Superior temporal gyrus (tissue), 1 donor: ENCODE measurements around the gene ATP10B.
A peak's percentile ranks its signal among the peaks of the same experiment; 100 is the strongest.

Experiments used
- DNase-seq: peaks from one replicate; pipeline ENCODE4 v3.0.0-alpha.2; 2016; ENCODE audit errors: extremely low spot score

ATP10B gene

DNA sequence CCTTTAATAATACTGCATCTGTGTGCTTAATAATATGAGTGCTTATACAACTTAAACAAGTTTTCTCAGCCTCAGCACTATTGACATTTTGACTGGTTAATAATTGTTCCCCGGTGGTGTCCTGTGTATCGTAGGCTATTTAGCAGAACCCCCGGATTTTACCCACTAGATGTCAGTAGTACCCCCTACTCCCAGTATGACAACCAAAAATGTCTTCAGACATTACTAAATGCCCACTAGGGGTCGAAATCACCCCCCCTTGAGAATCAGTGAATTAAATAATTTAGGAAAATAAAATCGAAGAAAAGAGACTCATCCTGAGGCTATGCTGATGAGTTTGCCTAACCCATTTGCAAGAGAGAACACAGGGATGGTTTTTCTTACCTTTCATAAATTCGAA lies 166.3 kb downstream of the ATP10B start:
- DNase-seq = no peak

DNA sequence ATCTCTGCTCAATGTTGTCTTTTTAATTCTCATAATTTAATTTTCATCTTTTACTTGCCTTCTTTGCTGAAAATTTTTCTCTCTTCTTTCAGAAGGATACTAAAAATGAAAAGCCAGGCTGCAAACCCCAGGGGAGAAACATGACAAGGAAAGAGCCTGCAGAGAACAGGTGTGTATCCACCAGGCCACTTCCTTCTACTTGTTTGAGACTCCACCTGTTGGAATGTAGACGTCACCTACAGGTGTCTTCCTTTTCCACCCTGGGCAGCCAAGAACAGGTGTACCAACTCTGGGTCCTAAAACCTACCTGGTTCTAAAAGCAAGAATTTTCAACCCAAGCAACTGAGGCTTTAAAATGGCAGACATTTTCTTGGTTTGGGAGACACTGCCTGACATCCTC lies 166.8 kb downstream of the ATP10B start:
- DNase-seq = no peak

DNA sequence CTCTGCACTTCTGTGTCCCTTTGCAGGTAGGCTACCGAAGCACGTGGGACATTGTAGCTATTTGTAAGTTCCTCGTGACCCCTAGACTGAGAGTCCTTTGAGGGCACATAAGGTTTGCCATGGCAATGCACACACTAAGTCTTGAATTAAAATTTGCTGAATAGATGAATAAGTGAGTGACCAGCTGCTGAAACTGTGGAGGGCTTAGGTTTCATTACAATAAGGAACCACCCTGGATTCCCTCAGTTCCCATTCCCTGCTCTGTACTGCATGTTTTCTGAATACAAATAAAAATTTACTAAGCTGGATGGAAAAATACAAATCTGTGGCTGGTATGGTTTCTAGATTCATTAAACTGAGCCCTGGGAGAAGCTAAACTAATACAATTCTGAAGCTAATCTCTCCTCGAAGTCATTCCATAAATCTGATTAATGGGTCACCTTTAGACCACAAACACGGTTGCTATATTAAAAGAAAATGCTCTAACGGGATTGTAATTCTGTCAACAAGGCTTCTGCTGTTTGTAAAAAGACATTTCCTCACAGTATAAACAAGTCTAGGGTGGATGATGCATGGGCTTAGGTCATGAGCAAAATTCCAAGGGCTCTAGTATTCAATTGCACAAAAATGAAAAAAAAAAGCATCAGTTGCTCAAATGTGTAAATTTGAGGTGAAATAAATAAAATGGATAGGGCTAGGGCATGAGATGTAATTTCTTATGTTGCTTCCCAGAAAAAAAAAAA lies 172.3 kb downstream of the ATP10B start:
- DNase-seq = no peak

DNA sequence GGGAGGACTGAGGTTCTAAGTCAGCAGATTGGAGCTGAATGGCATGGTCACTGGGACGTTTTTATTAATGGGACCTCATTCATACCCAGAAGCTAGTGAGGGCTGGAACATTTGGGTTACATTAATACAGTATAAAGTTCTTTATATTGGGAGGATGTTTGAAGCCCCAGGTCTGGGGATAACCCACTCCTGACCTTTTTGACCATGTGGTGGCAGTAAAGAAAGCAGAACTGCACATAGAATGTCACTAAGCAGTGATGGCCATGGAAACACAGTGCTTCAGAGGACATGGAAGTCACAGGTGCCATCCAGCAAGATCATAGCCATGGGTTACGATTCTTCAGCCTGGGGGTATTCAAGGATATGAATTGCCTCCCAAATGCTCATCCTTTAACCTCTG lies 176.0 kb downstream of the ATP10B start:
- DNase-seq = peak; percentile 50

DNA sequence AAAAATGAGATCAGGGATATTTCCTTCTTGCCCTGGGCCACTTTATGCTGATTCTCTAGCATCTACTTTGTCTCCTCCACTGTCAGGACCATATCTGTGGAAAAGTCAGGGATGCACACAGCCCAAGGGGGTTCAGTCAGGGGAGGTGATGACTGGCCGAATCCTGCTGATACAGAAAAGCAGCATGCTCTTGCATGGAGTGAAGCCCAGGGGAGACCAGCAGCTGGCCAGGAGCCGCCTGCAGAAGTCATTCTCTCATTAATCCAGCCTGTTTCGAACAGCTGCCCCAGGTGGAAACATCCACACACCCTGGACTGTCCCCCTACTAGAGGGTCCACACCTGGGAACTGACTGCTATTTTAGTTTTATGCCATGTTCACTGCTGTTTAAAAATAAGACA lies 177.1 kb downstream of the ATP10B start:
- no peak for DNase-seq

DNA sequence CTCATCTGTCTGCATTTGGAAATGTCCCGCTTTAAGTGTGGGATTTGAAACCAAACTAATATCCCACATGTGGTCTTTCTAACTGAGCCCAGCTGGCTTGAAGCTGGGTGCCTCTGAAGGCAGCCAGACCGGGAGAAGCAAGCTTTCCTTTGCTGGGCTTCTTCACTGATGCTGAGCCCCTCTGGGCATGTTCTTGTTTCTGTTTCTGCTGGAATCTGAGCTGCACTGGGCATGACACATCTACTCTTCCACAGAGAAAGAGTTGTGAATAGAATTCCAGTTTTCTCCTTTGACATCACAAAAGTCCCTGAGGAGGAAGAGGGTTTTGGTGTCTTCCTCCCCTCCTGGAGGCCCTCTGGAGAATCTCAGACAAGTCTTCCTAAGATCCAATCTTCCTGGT lies 179.5 kb downstream of the ATP10B start:
- DNase-seq = no peak

DNA sequence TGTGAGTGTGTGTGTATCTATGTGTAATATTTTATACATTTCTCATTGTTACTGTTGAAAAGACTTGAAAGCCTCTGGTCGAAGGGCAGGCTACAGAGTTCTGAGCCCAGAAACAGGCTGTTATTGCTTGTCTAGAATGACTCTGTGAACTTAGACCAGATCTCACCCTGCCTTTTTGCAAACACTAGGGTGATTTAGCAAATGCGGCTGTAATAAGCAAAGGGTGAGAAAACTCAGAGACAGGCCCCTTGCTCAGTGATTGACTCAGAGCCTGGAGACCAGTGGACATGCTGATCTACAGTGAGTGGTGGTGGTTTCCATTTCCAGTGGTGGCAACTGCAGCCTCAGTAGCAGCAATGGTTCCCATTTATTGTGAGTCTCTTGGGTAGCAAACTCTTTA lies 183.7 kb downstream of the ATP10B start:
- DNase-seq = no peak

DNA sequence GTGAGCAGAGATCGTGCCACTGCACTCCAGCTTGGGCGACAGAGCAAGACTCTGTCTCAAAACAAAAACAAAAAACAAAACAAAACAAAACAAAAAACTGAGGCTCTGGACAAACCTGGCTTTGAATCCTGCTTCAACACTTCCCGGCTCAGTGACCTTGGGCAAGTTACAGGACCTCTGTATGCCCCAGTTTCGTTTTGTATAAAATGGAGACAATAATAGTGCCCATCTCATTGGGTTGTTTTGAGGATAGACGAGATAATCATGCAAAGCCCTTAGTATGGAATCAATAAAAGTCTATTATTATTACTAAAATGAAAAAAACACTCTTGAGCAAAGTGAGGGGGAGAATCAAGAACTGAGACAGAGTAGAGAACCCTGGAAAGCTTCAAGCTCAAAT lies 184.9 kb downstream of the ATP10B start:
- DNase-seq = no peak

DNA sequence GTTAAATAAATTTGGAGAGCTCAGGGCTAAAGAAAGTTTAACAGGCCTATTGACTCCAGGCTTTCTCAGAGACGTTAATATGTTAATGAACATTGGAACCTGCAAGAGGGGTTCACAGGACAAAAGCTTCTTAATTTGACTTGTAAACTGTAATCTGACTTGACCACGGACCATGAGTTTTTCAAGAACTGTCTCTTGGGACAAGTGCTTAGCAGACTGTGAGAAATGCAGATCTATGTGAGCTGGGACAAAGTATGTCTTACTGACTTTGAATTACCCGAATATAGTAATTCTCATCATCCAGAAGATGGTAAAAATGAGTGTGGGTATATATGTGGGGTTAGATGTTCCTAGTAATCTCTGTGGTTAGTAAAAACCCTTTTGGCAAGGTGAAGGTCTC lies 186.6 kb downstream of the ATP10B start:
- DNase-seq = no peak

DNA sequence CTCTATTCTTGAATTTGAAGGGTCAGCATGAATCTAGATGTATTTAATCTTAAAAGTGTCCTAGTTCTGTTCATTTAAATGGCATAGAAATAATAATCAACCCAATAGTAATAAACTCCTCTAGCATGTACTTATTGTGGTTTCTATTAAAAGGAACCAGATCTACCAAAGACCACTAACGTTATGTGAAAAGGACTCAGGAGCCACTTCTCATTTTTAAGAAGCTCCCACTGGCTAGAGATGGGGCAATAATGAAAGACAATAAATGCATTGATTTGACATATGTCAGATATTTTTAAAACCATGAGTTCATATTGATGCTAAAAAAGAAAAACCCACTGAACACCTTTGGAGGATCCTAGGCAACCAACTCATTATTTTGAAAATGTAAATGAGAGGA lies 191.9 kb downstream of the ATP10B start:
- no peak for DNase-seq

DNA sequence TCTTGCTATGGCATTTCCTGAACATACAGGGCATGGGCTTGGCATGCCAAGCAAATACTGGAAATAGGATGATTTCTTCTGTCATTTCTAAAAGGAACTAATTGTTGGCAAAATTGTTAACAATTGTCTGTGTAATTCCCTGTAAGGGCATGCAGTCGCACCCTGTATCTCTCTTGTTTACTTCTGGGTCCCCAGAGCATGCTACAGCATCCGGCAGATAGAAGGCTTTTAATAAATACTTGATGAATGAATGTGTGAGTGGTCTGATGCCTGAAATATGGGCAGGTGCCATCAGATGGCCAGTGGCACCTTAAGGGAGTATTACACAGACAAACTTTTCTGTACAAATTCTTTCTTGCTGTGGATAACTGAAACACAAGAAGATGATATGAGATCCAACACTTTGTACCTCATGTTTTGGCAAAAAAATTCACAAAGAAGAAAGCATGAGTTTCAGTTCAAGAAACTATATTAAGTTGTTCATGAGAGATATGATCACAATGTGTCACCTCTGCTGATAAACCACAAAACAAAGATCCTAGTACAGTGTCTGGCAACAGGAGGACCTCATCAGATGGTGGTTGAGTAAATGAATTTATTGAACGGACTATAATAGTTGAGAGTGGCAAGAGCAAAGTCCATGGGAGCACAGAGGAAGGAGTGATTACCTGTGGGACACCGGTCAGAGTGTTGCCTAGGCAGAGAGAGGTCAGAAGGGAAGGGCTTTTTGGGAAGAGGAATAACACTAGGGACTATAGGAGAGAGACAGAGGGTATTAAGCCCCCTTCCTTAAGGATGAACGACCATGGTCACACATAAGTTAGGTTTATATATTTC lies 194.2 kb downstream of the ATP10B start:
- no peak for DNase-seq

DNA sequence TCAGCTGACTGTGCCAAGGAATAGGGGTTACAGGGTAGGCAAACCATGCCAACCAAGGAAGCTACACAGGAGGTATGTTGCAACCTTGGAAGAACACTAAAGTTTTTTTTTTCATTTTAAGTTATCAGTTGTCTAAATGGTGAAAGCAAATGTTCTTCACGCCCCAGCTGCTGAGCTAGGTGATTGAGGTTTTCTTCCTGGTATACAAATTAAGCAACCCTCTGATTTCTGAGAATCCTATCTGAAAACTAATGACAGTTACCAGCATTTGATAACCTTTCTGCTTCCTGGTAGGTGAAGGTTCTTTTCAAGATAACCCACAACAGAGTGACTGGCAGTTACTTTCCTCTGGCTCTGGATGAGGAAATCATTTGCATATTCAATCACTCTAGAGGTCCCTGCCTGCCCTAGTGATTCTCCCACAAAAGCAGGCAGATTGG lies 194.9 kb downstream of the ATP10B start:
- no peak for DNase-seq

DNA sequence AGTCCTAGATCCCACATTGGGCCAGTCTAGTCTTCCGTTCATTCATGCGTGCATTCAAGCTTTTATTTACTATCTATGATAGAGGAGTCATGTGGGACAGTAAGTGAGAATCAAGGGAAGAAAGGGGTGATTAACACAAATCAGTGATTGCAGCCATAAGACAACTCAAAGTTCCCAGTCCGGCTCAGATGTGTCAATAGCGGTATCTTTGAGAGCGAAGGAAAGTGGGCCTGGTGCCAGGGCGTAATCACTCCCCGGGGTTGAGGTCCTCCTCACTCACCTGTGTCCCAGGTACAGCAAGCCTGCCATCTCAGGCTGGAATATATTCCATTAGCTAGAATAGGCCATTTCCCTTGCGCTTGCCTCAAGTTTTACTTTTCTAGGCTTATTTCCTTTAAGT lies 196.3 kb downstream of the ATP10B start:
- DNase-seq = no peak

DNA sequence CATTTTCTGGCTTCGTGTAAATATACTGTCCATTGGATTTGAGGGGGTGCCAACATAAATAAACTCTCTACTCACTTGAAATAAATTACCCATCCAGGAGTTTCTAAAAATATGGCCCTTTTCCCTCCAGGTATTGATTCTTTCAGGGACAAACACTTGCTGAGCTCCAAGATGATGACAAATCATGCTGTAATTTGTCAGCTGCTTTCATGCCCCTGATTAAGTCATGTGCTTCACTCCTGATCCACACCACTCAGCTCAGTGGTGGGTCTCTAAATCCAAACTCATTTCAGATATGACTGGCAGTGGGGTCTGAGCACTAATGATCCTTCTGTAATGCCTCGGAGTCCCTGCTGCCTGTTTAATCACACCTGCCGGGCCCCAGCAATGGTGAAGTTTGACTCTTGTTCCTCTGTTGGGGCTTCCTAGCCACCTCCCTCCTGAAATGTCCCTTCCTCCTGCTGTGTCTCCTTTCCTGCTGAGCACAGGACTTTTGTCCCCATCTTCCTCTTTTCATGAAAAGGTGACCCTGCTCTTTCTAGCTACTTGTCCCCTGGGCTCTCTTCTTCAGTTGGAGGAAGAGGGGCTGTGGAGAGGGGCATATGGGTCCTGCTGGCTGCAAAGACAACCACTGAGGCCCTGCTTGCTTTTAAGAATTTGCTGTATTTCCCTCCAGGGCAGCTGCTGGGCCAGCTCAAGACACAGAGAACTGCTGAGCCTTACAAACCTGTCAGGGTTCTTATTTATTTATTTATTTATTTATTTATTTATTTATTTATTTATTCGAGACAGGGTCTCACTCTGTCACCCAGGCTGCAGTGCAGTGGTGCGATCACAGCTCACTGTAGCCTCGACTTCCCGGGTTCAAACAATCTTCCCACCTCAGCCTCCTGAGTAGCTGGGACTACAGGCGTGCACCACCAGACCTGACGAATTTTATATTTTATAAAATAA lies 200.0 kb downstream of the ATP10B start:
- no peak for DNase-seq

DNA sequence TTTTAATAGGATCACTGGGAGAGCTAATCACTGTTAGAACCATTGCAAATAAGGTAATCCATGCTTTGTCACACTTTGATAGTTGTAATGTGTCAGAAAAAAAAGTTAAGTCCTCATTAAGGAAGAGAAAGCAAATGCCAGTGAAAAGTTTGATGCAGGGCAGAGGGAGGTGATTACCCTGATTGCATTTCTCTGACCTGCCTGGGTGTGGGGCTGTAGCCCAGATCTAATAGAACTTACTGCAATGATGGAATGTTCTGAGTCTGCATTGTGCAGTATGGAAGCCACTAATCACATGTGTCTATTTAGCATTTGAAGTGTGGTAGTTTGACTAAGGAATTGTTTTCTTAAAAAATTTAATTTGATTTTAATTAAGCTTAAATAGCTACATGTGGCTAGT lies 202.7 kb downstream of the ATP10B start:
- DNase-seq = no peak

DNA sequence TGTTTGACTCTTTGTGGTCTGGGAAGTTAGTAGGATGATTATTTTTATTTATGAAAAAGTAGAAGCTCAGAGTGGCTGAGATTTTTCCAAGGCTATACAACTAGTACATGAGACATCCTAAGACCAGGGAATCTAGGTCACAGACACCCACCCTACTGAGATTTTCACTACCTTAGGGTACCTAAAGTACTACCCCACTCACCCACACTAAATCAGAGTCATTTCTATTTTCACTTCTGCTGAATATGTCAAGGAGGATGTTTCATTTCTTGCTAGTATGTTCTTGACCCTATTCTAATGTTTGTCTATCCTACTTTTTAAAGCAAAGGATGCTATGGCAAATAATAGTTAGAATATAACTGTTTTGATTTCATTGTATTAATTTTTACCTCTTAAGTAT lies 206.0 kb downstream of the ATP10B start:
- DNase-seq = no peak

DNA sequence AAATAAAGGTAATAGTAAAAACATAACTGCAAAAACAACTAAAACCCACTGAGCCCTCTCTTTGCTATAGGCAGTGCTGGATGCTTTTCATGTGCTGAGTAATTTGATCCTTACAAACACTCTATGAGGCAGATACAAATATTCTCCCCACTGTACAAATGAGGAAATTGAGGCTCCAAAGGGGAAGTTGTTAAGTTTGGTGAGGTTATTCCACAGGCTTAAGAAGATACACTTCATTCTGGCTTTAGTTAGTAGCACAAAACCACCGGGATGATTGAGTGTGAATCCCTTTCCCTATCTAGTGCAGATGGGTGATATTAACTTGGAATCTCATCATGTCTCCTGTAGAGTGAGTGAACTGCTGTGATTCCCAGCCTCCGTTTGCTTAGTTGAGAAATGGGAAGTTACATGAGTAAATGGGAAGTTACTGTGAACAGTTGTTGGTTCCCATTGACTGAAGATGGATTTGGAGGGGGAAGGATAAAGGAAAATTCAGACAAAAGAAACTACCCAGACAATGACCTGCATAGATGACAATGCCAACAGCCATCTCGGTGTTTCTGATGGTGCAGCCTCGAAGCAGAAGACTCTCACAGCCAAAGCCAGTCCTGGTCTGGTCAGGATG lies 208.3 kb downstream of the ATP10B start:
- no peak for DNase-seq

DNA sequence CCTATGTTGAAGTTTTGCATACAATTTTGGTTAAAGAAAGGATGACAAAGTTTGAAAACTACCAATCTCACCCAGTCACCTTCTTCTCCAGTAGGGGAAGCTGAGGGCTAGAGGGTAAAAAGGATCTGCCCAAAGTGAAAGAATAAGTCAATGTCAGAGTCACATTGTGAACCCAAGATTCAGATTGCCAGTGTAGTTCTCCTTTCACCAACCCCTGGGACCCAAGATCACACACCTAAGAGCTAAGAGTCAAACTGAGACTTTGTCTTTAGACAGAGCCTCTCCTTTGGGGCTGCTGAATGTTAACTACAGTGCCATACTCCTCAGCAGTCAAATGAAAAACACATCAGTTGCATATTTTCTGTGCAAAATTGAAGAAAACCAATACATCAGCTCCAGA lies 210.6 kb downstream of the ATP10B start:
- no peak for DNase-seq

DNA sequence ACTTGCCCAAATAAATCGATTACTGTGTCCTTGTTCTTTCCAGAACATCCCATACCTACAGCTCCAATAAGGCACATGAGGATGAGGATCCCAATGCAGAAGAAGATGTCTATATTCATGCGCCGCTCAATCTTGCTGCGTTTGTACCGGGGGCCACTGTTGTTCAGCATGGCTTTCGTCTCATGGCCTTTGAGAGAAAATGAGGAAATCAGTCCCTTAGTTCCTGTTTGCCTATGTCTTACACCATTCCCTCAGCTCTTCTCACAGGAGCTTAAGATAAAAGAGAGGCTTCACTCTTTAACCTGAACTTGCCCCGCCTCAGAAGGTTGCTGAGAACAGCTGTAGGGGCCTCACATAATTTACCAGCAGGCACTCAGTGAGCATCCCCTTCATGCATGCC lies 211.6 kb downstream of the ATP10B start:
- DNase-seq = no peak

DNA sequence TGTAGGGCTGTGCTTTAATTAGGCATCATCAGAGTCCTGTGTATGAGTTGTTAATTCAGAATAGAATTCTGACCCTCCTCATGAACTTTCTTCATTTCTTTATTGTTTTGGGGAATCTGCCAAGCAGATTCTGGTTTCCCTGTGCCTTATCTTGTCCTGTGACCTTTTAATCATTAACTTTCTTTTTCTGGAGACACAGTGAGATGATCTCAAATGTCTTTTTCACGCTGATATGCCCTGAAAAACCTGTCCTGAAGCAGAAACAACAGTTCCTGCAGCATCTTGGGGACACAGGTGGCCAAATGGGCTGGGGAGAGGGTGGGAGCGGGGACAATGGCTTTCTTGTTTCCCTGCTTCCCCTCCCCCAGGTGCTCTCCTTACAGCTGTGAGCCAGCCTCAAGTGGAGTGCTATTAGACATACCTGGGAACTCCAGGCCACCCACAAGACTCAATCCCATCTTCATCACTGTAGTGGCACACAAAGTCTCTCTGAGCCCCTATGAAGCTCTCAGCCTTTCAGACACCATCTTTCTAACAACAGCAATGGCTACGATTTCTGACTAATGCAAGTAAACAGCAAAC lies 213.8 kb downstream of the ATP10B start:
- no peak for DNase-seq

DNA sequence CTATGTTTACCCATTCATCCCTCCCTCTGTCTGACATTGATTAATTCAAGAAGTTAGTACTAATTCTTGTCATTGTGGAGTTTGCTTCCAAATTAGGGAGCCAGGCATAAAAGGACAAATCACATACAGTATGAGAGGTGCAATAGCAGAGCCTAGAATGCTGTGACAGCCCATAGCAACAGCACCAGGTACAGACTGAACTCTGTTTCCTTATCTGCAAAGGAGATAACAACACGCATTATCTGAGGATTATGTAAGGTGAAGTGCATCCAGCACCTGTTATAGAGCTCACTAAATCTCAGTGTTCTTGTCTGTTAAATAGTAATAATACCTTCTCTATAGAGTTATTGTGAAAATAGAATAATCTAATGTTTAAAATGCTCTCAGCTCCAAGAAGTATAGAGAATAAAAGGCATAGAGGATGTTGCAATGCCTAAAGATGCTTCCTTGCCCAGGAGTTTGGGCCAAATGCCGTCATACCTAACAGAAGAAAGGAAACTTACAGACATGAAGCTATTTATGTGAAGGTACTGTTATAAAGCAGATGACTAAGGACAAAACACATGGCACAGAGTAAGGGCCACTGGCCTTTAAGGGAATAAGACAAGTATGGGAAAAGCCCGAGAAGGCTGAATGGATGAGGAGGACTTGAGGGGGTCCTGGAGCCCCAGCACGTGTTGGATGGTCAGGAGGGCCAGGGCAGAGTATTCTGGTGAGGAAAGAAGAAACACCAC lies 214.5 kb downstream of the ATP10B start:
- no peak for DNase-seq
